Coronary artery (tissue), 2 donors: ENCODE results near the gene NSMF.
"Not testable (repeated sequence)": the region's sequence is repeated elsewhere in the genome, so short reads cannot be mapped to it uniquely, and the experiment has no call there.

Experiments used
- DNase-seq: peaks from one replicate; pipeline ENCODE4 v3.0.0-alpha.2; 2017; ENCODE audit warnings: low spot score
- H3K27ac ChIP-seq, 2 donors: fragments of 200-600 bp; sonication (generic); one replicate each; pipeline ENCODE4 v1.5.1; 2016 to 2019
- H3K4me3 ChIP-seq: fragments of 200-600 bp; sonication (generic); 2 replicates; pipeline ENCODE4 v1.5.1; 2016; ENCODE audit warnings: mild to moderate bottlenecking, moderate library complexity
- TF ChIP-seq, protein P1 (sequence below): fragments of 200-600 bp; sonication (generic); IDR thresholded peaks from one replicate; pipeline ENCODE4 v1.5.1; 2019; ENCODE audit warnings: antibody characterized with exemption

NSMF gene

GRCh38 chr9:137411645-137412380 is 47.3 kb downstream of the NSMF start:
- H3K27ac ChIP-seq: peak overlapping the region; percentile 17 to 75
- TF ChIP-seq, protein P1, sequence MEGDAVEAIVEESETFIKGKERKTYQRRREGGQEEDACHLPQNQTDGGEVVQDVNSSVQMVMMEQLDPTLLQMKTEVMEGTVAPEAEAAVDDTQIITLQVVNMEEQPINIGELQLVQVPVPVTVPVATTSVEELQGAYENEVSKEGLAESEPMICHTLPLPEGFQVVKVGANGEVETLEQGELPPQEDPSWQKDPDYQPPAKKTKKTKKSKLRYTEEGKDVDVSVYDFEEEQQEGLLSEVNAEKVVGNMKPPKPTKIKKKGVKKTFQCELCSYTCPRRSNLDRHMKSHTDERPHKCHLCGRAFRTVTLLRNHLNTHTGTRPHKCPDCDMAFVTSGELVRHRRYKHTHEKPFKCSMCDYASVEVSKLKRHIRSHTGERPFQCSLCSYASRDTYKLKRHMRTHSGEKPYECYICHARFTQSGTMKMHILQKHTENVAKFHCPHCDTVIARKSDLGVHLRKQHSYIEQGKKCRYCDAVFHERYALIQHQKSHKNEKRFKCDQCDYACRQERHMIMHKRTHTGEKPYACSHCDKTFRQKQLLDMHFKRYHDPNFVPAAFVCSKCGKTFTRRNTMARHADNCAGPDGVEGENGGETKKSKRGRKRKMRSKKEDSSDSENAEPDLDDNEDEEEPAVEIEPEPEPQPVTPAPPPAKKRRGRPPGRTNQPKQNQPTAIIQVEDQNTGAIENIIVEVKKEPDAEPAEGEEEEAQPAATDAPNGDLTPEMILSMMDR: no peak
- peak overlapping the region; percentile 47 for H3K4me3 ChIP-seq
- DNase-seq: no peak

GRCh38 chr9:137411260-137411644 is 47.9 kb downstream of the NSMF start:
- TF ChIP-seq, protein P1: no peak
- Histone ChIP-seq H3K27ac (peak overlapping the region in 1 of 2 donors; percentile 75), H3K4me3 (peak overlapping the region; percentile 47)
- no peak for DNase-seq

- Histone ChIP-seq H3K4me3 (peak overlapping the region; percentile 47), H3K27ac (peak overlapping the region in 1 of 2 donors; percentile 75)
- TF ChIP-seq, protein P1: no peak
- DNase-seq: no peak
Observed at GRCh38 chr9:137410891-137411249, 48.3 kb downstream of the NSMF start.

GRCh38 chr9:137410236-137410890 is 48.8 kb downstream of the NSMF start:
- H3K4me3 ChIP-seq, DNase-seq: not testable (repeated sequence)
- H3K27ac ChIP-seq: peak overlapping the region in 1 of 2 donors; percentile 75

- Histone ChIP-seq H3K27ac (peak overlapping the region in 1 of 2 donors; percentile 24), H3K4me3 (no peak overlapping the region)
- TF ChIP-seq, protein P1: no peak
- no peak for DNase-seq
Observed at GRCh38 chr9:137409515-137409914, 49.6 kb downstream of the NSMF start.

GRCh38 chr9:137408651-137409405 is 50.3 kb downstream of the NSMF start:
- Histone ChIP-seq H3K4me3 (no peak overlapping the region), H3K27ac (peak overlapping the region in 1 of 2 donors; percentile 24)
- DNase-seq: no peak
- TF ChIP-seq, protein P1: no peak

- peak overlapping the region in 1 of 2 donors; percentile 75 for H3K27ac ChIP-seq
Observed at GRCh38 chr9:137407590-137408300, 51.4 kb downstream of the NSMF start.

More at GRCh38 chr9:137407590-137408300, 51.4 kb downstream of the NSMF start:
- peak overlapping the region; percentile 68 for H3K4me3 ChIP-seq
- no peak for DNase-seq
- TF ChIP-seq, protein P1: no peak
